ENCODE results near the gene WEE1.

GRCh38 chr11:9617940-9618339 is 44.5 kb downstream of the WEE1 start:
- TF ChIP-seq EZH2phosphoT487 (conservative IDR thresholded peaks at IDR 0.05; ENCODE audit: low read length): no peak
- TF ChIP-seq, protein P1, sequence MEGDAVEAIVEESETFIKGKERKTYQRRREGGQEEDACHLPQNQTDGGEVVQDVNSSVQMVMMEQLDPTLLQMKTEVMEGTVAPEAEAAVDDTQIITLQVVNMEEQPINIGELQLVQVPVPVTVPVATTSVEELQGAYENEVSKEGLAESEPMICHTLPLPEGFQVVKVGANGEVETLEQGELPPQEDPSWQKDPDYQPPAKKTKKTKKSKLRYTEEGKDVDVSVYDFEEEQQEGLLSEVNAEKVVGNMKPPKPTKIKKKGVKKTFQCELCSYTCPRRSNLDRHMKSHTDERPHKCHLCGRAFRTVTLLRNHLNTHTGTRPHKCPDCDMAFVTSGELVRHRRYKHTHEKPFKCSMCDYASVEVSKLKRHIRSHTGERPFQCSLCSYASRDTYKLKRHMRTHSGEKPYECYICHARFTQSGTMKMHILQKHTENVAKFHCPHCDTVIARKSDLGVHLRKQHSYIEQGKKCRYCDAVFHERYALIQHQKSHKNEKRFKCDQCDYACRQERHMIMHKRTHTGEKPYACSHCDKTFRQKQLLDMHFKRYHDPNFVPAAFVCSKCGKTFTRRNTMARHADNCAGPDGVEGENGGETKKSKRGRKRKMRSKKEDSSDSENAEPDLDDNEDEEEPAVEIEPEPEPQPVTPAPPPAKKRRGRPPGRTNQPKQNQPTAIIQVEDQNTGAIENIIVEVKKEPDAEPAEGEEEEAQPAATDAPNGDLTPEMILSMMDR (IDR thresholded peaks at IDR 0.05; ENCODE audit: insufficient read depth, low read length, poor library complexity, severe bottlenecking): no peak

Data from SU-DHL-6 (cell line).